Fibroblast of pulmonary artery (primary cell): ENCODE results near the gene ELFN2.

Experiments used
- DNase-seq: peaks from one replicate; pipeline ENCODE4 v3.0.0-alpha.2; 2010; ENCODE audit warnings: low read depth
- H3K4me3 ChIP-seq: replicated peaks from 2 replicates; pipeline ENCODE4 v1.5.1; 2011; ENCODE audit warnings: low read depth, mild to moderate bottlenecking, control low read depth, low read length, moderate library complexity
- TF ChIP-seq, protein P1 (sequence below): IDR thresholded peaks from 2 replicates; pipeline ENCODE4 v1.5.1; 2011; ENCODE audit warnings: mild to moderate bottlenecking, control low read depth, low read length, inconsistent platforms; ENCODE audit errors: missing control alignments

Gene ELFN2

GRCh38 chr22:37396488-37397084, 30.7 kb downstream of the ELFN2 start:
- no peak for DNase-seq
- no peak overlapping the region for H3K4me3 ChIP-seq
- TF ChIP-seq, protein P1, sequence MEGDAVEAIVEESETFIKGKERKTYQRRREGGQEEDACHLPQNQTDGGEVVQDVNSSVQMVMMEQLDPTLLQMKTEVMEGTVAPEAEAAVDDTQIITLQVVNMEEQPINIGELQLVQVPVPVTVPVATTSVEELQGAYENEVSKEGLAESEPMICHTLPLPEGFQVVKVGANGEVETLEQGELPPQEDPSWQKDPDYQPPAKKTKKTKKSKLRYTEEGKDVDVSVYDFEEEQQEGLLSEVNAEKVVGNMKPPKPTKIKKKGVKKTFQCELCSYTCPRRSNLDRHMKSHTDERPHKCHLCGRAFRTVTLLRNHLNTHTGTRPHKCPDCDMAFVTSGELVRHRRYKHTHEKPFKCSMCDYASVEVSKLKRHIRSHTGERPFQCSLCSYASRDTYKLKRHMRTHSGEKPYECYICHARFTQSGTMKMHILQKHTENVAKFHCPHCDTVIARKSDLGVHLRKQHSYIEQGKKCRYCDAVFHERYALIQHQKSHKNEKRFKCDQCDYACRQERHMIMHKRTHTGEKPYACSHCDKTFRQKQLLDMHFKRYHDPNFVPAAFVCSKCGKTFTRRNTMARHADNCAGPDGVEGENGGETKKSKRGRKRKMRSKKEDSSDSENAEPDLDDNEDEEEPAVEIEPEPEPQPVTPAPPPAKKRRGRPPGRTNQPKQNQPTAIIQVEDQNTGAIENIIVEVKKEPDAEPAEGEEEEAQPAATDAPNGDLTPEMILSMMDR, result no peak

DNA sequence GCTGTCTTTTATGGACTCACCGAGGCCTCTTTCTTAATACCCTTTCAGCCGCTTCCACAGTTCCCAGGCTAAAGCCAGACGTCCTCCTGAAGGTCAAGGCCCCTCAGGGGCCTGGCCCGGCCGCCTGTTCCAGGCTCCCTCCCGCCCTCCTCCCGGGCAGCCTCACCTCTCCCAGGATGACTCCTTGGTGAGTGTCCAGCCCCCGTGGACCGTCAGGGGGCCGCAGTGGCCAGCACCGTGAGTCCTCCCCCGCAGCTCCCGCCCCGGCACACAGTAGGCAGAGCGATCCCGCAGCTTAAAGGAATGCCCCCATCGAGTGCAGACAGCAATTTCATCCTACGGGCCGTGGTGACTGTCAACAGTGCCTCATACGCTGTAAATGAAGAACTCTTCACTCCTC, 32.9 kb downstream of the ELFN2 start:
- DNase-seq, result no peak
- H3K4me3 ChIP-seq, result no peak overlapping the region
- TF ChIP-seq, protein P1, result no peak

DNA sequence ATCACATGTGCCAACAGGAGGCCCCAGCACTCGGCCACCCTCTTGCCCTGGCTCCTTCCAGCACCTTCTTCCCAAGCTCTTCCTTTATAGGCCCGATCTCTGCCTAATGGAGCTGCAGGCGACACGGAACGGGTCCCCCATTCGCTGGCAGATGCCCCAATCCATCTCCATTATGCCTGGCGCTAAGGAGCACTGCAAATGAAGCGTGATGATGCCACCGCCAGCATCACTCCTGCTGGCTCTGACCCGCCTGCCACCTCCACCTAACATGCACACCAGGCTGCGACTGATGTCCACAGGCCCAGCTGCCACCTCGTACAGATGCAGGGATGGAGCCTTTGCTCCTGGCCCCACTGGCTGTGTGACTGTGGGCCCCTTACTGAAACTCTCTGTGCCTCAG, 33.5 kb downstream of the ELFN2 start:
- TF ChIP-seq, protein P1, result no peak
- DNase-seq, result no peak
- H3K4me3 ChIP-seq, result no peak overlapping the region

- no peak overlapping the region for H3K4me3 ChIP-seq
- TF ChIP-seq, protein P1, result no peak
- no peak for DNase-seq
Observed at GRCh38 chr22:37392721-37393328, 34.5 kb downstream of the ELFN2 start.

DNA sequence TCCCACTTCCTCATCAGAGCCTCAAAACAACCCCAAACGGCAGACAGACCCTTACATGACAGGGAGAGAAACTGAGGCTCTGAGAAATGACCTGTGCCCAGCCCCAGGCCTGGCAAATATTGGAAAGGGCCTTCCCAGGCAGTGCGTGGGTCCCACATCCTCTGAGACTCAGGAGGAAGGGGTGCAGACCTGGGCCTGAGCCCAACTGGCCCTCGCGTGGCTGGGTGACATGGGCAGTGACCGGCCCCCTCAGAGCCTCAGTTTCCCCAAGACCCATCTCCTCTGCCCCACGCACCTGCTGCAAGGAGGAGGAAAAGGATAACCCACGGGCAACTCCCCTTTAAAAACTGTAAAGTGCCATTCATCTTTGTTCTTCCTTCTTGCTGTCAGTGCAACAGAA, 35.6 kb downstream of the ELFN2 start:
- no peak for DNase-seq
- TF ChIP-seq, protein P1, result no peak
- no peak overlapping the region for H3K4me3 ChIP-seq

- no peak overlapping the region for H3K4me3 ChIP-seq
- TF ChIP-seq, protein P1, result no peak
- no peak for DNase-seq
Observed at GRCh38 chr22:37390075-37390474, 37.2 kb downstream of the ELFN2 start.

DNA sequence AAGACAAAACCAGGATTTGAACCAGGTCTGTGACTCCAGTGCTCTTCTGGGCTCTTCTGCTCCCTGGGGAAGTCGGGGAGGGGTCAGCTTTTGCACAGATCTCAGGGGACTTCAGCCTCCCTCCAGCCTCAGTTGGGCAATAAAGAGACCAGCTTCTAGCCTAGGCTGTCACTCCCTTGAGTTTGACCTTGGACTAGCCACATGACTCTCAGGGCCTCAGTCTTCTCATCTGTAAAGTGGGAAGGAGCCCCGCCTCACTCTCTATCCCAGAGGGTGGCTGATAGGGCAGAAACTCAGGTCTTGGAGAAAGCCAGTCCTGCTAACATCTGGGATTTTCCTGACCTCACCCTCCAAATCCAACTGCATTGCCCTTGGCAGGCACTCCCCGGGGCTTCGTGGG, 38.7 kb downstream of the ELFN2 start:
- TF ChIP-seq, protein P1, result no peak
- DNase-seq, result no peak
- H3K4me3 ChIP-seq, result no peak overlapping the region
